SK-N-SH (cell line): ENCODE data around the gene LILRB5. TPM values are rescaled to one million over a fixed set of nuclear protein-coding genes. Genes with fewer than 3 reads are reported as not detected.

ENCODE experiments used
- CTCF ChIA-PET: fragments of 300-600, 350-600 bp; formaldehyde crosslinking; extraction: SDS; loops from one replicate; lab custom pipeline; 2021; lab: Yijun Ruan, JAX
- POLR2A ChIA-PET: fragments of 350-600 bp; sonication (Branson Sonifier 250); formaldehyde crosslinking; extraction: SDS; loops from one replicate; lab custom pipeline; 2020; ENCODE audit warnings: antibody characterized with exemption, inconsistent platforms; lab: Yijun Ruan, JAX
- DNase-seq: peaks from one replicate; pipeline ENCODE4 v3.0.0; 2012
- H2AFZ ChIP-seq: fragments of 200-600 bp; sonication (generic); 2 replicates; pipeline ENCODE4 v1.8.1; 2016; ENCODE audit warnings: antibody characterized with exemption, mild to moderate bottlenecking, low read depth
- H3F3A ChIP-seq: fragments of 200-600 bp; sonication (generic); replicated peaks from 2 replicates; pipeline ENCODE3; 2016; ENCODE audit warnings: antibody characterized with exemption, mild to moderate bottlenecking; ENCODE audit not compliant: insufficient read depth
- H3K27ac ChIP-seq, 2 experiments: fragments of 200-500 bp in 1 of 2; fragments of 200-600 bp in 1 of 2; sonication (Bioruptor generic) in 1 of 2; sonication (generic), shearing (Covaris generic) in 1 of 2; 2 replicates each; pipeline versions ENCODE4 v1.5.1 to v1.6.1; 2014 to 2016; ENCODE audit warnings: low read depth in 2 of 2, inconsistent platforms in 1 of 2, low read length in 1 of 2, mild to moderate bottlenecking in 1 of 2, mixed read lengths in 1 of 2
- H3K27me3 ChIP-seq: fragments of 200-600 bp; sonication (generic), shearing (Covaris generic); 2 replicates; pipeline ENCODE4 v1.6.1; 2016; ENCODE audit warnings: mixed run types; ENCODE audit not compliant: insufficient read depth
- H3K36me3 ChIP-seq, 2 experiments: fragments of 200-500 bp in 1 of 2; fragments of 200-600 bp in 1 of 2; sonication (Bioruptor generic) in 1 of 2; sonication (generic) in 1 of 2; replicated peaks in 1 of 2; 2 replicates each; pipeline versions ENCODE3 to v1.5.1; 2014 to 2016; ENCODE audit warnings: low read length in 1 of 2, mild to moderate bottlenecking in 1 of 2; ENCODE audit not compliant: insufficient read depth in 2 of 2, control insufficient read depth in 1 of 2
- H3K4me1 ChIP-seq, 2 experiments: fragments of 200-500 bp in 1 of 2; fragments of 200-600 bp in 1 of 2; sonication (Bioruptor generic) in 1 of 2; sonication (generic), shearing (Covaris generic) in 1 of 2; 2 replicates each; pipeline versions ENCODE4 v1.5.1 to v1.6.1; 2014 to 2016; ENCODE audit warnings: low read depth in 1 of 2, low read length in 1 of 2, mixed run types in 1 of 2; ENCODE audit not compliant: insufficient read depth in 2 of 2, control insufficient read depth in 1 of 2
- H3K4me2 ChIP-seq: fragments of 200-600 bp; sonication (generic), shearing (Covaris generic); 2 replicates; pipeline ENCODE4 v1.6.1; 2017; ENCODE audit warnings: mixed run types
- H3K4me3 ChIP-seq, 2 experiments: fragments of 200-500 bp in 1 of 2; fragments of 200-600 bp in 1 of 2; sonication (Bioruptor generic) in 1 of 2; sonication (generic), shearing (Covaris generic) in 1 of 2; 2 replicates each; pipeline versions ENCODE4 v1.5.1 to v1.8.1; 2014 to 2016; ENCODE audit warnings: low read depth in 2 of 2, inconsistent platforms in 1 of 2, low read length in 1 of 2, mild to moderate bottlenecking in 1 of 2, mixed read lengths in 1 of 2, moderate library complexity in 1 of 2
- H3K79me2 ChIP-seq: fragments of 200-600 bp; sonication (generic); 2 replicates; pipeline ENCODE4 v1.8.1; 2017; ENCODE audit warnings: mild to moderate bottlenecking; ENCODE audit not compliant: insufficient read depth
- H3K9ac ChIP-seq: fragments of 200-600 bp; sonication (generic); 2 replicates; pipeline ENCODE4 v1.6.1; 2017; ENCODE audit warnings: mixed run types
- H3K9me2 ChIP-seq: fragments of 200-600 bp; sonication (generic); 2 replicates; pipeline ENCODE4 v1.6.1; 2017; ENCODE audit warnings: mixed run types
- H3K9me3 ChIP-seq: fragments of 200-600 bp; sonication (generic); 2 replicates; pipeline ENCODE4 v1.6.1; 2017; ENCODE audit warnings: mixed run types, mild to moderate bottlenecking, moderate library complexity
- H4K20me1 ChIP-seq: fragments of 200-600 bp; sonication (generic); 2 replicates; pipeline ENCODE4 v1.6.1; 2017; ENCODE audit warnings: mild to moderate bottlenecking, mixed run types; ENCODE audit not compliant: insufficient read depth
- CHD2 ChIP-seq: fragments of 150-350 bp; IDR thresholded peaks from 2 replicates; pipeline ENCODE4 v1.6.1; 2018; ENCODE audit warnings: low read length; ENCODE audit not compliant: partially characterized antibody
- FOXJ3 ChIP-seq: sonication (generic); formaldehyde crosslinking; IDR thresholded peaks from 2 replicates; pipeline ENCODE4 v1.5.1; 2020; ENCODE audit warnings: mild to moderate bottlenecking, missing genetic modification reagents
- FOXM1 ChIP-seq: IDR thresholded peaks from 2 replicates; pipeline ENCODE4 v1.4.0; 2012; ENCODE audit warnings: low read depth, mild to moderate bottlenecking
- GATA2 ChIP-seq: sonication (generic); formaldehyde crosslinking; IDR thresholded peaks from 2 replicates; pipeline ENCODE4 v1.5.0; 2020; ENCODE audit warnings: mild to moderate bottlenecking, missing genetic modification reagents
- JUND ChIP-seq: IDR thresholded peaks from 2 replicates; pipeline ENCODE4 v1.4.0; 2012
- NRF1 ChIP-seq: IDR thresholded peaks from 2 replicates; pipeline ENCODE4 v1.6.1; 2012; ENCODE audit warnings: low read depth, mild to moderate bottlenecking, low read length
- PBX3 ChIP-seq: IDR thresholded peaks from 2 replicates; pipeline ENCODE4; 2012
- POLR2AphosphoS5 ChIP-seq: IDR thresholded peaks from 2 replicates; pipeline ENCODE4 v1.6.1; 2012; ENCODE audit warnings: low read depth, low read length
- RCOR1 ChIP-seq: fragments of 150-350 bp; IDR thresholded peaks from 2 replicates; pipeline ENCODE4 v1.6.1; 2017; ENCODE audit warnings: antibody characterized with exemption, low read length
- REST ChIP-seq: IDR thresholded peaks from 2 replicates; pipeline ENCODE4 v1.6.1; 2012; ENCODE audit warnings: mild to moderate bottlenecking, low read depth, low read length, moderate library complexity
- SIN3A ChIP-seq: IDR thresholded peaks from 2 replicates; pipeline ENCODE4 v1.6.1; 2012; ENCODE audit warnings: low read depth, mild to moderate bottlenecking, low read length, moderate library complexity, borderline replicate concordance
- TCF12 ChIP-seq: IDR thresholded peaks from 2 replicates; pipeline ENCODE4 v1.4.0; 2012
- WGBS: methylation state at CpG from one replicate; pipeline ENCODE4 v1.1.6; 2017; ENCODE audit warnings: low lambda C conversion rate; 5-methylcytosine and 5-hydroxymethylcytosine counted together
- polyA plus RNA-seq, 3 experiments: library from polyadenylated mRNA; depleted of rRNA; stranded (reverse); fragments of >200 nt; gene quantifications; 2 replicates each; pipeline ENCODE4 v1.2.3, GENCODE V29; 2012

The LILRB5 gene
- polyA plus RNA-seq, 1 of the 3 experiments (the other 2 are of a cell fraction), result not detected

- peak; percentile 47 for TF ChIP-seq CHD2
- TF ChIP-seq GATA2, result no peak
- no peak for TF ChIP-seq JUND
- TF ChIP-seq RCOR1, result no peak
- peak; percentile 41 for TF ChIP-seq TCF12
- peak; percentile 21; the same call in 1 of the 2 replicates for TF ChIP-seq PBX3
- TF ChIP-seq FOXJ3 (CRISPR knock-in tag), result no peak
These were observed 47.1 kb downstream of the LILRB5 start (continued) for GRCh38 chr19:54209811-54210494.

- Histone ChIP-seq H3F3A (peaks cover 57% of the 10 kb centered on the region), H3K4me3 (no peak overlapping the region), H3K4me1 (peaks cover 25 to 43% of the 10 kb centered on the region in 2 experiments), H3K36me3 (peaks cover 36 to 42% of the 10 kb centered on the region in 2 experiments), H3K9ac (no peak overlapping the region; the same call in 1 of the 2 replicates), H3K27me3 (no peaks in the 10 kb centered on the region), H2AFZ (no peak overlapping the region), H3K79me2 (peaks cover 48% of the 10 kb centered on the region), H3K27ac (peak overlapping the region; percentile 55 to 72), H3K9me3 (no peaks in the 10 kb centered on the region), H4K20me1 (peaks cover 73% of the 10 kb centered on the region), H3K9me2 (no peaks in the 10 kb centered on the region), H3K4me2 (peak overlapping the region; percentile 43)
- CTCF ChIA-PET, result no interaction called here
- TF ChIP-seq REST (no peak), JUND (0 out of 2 replicates have a peak, but pooled peaks have one; percentile 5)
- POLR2A ChIA-PET, result interaction anchor here (0.6 to 4.5 kb wide), 2 partner anchors 8 to 358 kb away, joined by 5 to 27 read pairs; partner anchors contain the start of gene RPS9
- DNase-seq, result peak; percentile 62
- WGBS, result 59% methylated on average over 19 of the region's 24 CpGs
These were observed 47.8 kb downstream of the LILRB5 start for GRCh38 chr19:54209058-54209810.

- Histone ChIP-seq H3K9me2 (no peaks in the 10 kb centered on the region), H3K36me3 (peaks cover 41 to 47% of the 10 kb centered on the region in 2 experiments), H3K27ac (peak overlapping the region; percentile 55 to 72; a peak in 2 of 4 replicates), H3K27me3 (no peaks in the 10 kb centered on the region), H3K79me2 (peaks cover 53% of the 10 kb centered on the region), H3K9ac (no peak overlapping the region), H3F3A (peaks cover 57% of the 10 kb centered on the region), H3K4me2 (peak overlapping the region; percentile 43; the same call in 1 of the 2 replicates), H3K4me1 (peaks cover 30 to 44% of the 10 kb centered on the region in 2 experiments), H3K4me3 (no peak overlapping the region), H4K20me1 (peaks cover 79% of the 10 kb centered on the region), H3K9me3 (no peaks in the 10 kb centered on the region), H2AFZ (no peak overlapping the region)
- WGBS, result 75% methylated on average over 8 of the region's 8 CpGs
- POLR2A ChIA-PET, result interaction anchor here (0.6 to 4.5 kb wide), 2 partner anchors 8 to 358 kb away, joined by 5 to 27 read pairs; partner anchors contain the start of gene RPS9
- DNase-seq, result no peak
- CTCF ChIA-PET, result no interaction called here
- TF ChIP-seq FOXM1 (no peak), JUND (no peak), SIN3A (no peak), NRF1 (no peak), POLR2AphosphoS5 (0 out of 2 replicates have a peak, but pooled peaks have one; percentile 9)
These were observed 48.4 kb downstream of the LILRB5 start for GRCh38 chr19:54208784-54209057.
